Activated gamma-delta T cell (primary cell): Measurements from ENCODE around the gene TMEM127.
"Not testable (repeated sequence)": the region's sequence is repeated elsewhere in the genome, so short reads cannot be mapped to it uniquely, and the experiment has no call there.

ENCODE experiments used
- DNase-seq: peaks from one replicate; lab custom pipeline; 2025; lab: John Stamatoyannopoulos, UW
- total RNA-seq, 2 donors: gene quantifications; one replicate each; lab custom pipeline; 2026; lab: John Stamatoyannopoulos, UW

Gene TMEM127, protein sequence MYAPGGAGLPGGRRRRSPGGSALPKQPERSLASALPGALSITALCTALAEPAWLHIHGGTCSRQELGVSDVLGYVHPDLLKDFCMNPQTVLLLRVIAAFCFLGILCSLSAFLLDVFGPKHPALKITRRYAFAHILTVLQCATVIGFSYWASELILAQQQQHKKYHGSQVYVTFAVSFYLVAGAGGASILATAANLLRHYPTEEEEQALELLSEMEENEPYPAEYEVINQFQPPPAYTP
- 59.8 to 70.7 reads per million in 2 donors for total RNA-seq

DNA sequence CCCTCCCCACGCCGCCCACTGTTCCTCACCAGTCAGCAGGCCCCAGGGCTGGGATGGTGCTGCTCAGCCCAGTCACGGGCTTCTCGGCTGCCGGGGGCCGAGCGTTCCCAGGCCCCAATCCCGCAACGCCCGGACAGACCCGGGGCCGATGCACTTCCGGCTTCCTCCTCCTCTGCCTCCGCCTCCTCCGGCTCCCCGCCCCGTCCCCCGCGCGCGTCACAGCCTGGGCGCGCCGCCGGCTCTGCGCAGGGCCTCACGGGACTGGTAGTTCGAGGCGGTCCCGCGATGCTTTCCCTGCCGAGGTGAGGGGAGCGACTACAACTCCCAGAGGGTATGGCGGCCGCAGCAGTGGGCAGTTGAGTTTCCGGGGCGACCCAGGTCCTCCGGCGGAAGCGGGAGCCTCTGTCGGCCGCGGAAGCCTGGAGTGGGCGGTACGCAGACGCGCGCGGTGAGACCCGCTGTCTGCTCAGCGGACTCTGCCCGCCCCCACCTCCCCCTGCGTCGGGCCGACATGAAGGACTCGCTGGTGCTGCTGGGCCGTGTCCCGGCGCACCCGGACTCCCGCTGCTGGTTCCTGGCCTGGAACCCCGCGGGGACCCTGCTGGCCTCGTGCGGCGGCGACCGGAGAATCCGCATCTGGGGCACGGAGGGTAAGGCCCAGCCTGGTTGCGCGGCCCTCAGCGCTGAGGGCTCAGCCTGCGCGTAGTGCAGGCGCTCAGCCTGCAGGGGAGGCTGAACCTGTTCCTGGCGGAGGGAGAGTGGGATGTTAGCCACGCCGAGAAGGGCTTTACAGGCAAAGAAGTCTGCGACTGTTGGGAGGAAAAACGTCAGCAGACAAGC lies at the start of gene TMEM127, which contains the start of gene CIAO1:
Gene TMEM127 (minus strand): TSS at position 158 of the 840 bp plus-strand sequence. CDS start 616 bp downstream, outside the sequence.
Gene CIAO1 (plus strand): TSS at position 386 of the 840 bp plus-strand sequence. CDS start 126 bp downstream, at position 512.
- peak; percentile 98 for DNase-seq

DNA sequence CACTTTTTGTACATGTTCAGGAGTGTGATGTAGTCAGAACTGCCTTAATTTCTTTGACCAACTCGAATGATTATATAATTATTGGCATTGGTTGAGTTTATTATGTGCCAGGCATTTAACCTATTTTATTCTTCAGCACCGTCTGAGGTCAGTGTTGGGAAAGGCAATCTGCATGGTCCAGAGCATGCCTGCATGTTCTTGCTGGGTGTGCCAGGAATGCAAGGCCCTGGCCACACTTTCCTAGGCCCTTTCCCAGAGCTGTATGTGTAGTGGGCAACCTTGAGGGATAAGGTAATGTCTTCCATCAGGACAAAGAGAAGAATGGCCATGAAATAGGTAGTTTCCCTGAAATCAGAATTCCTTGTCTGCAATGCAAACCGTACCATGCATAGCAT lies 49.2 kb upstream of the TMEM127 start:
- DNase-seq = no peak

DNA sequence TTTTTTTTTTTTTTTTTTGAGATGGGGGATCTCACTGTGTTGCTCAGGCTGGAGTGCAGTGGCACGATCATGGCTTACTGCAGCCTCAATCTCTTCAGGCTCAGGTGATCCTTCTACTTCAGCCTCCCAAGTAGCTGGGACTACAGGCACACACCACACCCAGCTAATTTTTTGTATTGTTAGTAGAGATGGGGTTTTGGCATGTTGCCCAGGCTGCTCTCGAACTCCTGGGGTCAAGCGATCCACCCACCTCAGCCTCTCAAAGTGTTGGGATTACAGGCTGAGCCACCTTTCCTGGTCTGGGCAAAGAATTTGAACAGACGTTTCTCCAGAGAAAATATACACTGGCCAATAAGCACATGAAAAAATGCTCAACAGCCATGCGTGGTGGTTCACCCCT lies 42.5 kb upstream of the TMEM127 start:
- DNase-seq = no peak

DNA sequence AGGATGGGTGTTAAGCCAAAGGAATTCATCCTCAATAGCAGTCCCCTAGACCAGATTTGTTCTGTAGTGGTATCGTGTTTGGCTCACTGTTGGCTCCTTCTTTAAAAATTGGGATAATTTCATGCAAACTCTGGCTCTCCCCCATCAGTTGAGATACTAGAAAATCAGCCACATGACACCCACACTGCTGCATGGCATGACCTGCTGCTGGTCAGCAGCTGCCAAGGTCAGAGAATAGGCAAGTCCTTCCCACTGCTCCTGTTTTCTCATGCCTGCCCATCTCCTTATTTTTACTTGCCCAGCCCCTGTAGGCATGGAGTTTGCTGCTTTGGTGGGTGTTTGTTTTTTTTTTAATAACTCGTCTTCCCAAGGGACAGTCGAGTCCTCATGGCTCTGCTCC lies 40.6 kb upstream of the TMEM127 start:
- no peak for DNase-seq

DNA sequence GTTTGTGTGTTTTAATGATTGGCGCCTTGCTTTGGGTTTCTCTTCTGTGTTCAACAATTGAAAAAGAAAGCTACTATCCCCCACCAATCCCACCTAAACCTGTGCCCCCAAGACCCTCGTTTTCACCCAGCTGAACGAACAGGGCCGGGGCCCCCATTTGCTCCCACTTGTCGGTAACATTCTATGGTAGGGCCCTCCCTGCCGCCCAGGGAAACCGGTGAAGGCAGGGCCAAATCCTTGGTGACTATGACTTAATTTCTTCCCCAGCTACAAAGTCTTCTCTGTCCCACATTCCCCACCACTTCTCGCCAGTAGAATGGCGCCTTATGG lies 40.1 kb upstream of the TMEM127 start:
- no peak for DNase-seq

DNA sequence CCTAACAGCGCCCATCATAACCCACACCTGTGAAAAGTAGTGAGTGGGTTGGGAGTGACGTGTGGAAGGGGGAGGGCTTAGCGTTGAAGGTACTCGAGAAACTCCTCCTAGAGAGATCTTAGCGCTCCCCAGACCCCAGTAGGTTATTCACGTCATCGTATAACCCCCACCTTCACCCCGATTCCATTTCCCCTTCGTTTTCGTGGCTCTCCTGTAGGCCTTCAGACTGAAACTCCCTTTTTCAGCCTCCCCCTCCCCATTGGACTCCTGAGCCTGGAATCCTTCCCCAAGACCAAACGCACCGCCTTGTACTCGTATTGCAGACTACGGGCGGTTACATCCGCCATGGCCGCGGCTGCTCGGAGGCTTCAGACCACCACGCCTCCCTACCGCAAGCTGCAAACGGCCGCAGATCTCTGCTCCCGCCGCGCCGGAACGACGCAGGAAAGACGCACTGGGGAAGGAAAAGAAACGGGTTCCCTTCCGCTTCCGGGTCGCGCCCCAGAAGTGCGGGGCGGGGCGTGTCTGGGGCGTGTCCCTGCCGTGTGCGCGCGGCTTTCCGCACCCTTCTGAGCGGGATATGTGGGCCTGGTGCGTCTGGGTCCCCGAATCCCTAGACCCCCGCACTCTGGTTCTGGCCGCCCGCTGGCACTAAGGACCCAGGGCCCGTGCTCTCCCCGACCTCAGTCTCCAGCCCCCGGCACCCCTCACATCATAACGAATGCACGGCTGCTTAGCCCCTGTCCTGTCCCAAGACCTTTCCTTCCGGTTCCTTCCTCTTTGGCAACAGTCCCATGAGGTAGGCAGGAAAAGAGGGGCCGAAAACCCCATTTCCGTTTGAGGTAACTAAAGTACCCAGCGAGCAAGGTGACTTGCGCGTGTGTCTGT lies 39.5 kb upstream of the TMEM127 start, which contains the start of gene SNRNP200:
Gene SNRNP200 (minus strand): TSS at position 456 of the 888 bp plus-strand sequence. CDS start 109 bp downstream, at position 347.
- peak; percentile 84 for DNase-seq

DNA sequence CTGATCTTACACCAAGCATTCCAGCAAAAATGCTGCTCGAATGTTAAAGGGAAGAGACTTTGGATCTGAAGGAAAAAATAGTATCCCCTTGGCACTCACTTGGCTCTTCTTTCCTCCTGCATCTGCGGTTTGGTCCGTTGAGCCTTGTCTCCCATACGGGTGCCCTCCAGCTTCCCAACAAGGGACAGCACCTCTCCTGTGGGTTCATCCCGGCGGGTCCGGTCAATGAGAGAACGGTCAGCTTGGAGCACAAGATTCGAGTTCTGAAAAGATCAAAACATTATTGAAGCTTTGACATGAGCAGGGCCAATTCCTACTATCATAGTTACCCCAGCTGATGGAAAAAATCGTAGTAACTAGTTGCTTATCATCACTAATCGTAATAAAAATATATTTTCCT lies 38.8 kb upstream of the TMEM127 start:
- DNase-seq = no peak

DNA sequence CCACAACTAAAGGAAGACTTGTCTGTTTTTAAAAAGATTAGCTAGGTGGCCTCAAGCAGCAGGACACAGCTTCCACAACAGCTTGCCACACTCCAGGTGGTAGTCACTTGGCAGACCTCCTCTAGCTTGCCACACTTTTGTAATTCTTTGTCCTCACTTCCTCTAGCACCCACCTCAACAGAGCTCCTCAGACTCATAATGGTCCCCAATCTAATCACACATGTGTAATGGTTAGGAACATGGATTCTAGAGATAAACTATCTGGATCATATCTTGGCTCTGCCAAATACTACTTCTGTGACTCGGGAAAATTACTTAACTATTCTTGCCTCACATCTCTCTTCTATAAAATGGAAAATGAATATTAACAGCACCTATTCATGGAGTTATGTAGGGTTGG lies 36.1 kb upstream of the TMEM127 start:
- no peak for DNase-seq

DNA sequence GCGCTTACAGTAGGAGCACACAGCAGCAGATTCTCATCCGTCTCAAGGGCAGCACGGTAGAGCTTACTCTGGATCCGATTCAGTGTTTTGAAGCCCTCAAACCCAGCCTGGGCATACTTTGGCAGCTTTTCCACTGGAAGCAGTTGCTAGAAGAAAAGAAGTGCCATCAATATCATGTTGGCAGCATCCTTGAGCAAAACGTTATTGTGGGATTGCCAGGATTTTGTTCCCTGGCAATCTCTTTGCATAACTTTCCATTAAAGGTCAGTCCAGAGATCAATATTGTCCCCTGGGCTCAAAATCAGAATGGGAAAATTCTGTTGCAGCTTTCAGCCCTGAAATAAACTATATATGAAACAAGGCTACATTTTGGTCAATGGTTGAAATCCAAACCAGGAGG lies 31.1 kb upstream of the TMEM127 start:
- DNase-seq = no peak

DNA sequence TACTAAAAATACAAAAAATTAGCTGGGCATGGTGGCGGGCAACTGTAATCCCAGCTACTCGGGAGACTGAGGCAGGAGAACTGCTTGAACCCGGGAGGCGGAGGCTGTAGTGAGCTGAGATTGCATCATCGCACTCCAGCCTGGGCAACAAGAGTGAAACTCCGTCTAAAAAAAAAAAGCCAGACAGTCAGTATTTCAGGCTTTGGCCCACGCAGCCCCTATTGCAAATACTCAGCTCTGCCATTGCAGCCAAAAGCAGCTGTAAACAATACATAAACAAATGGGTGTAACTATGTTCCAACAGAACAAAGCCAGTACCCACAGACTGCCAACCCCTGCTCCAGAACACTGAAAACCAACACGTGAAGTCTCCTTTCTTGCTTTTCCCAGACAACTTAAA lies 28.5 kb upstream of the TMEM127 start:
- not testable (repeated sequence) for DNase-seq

DNA sequence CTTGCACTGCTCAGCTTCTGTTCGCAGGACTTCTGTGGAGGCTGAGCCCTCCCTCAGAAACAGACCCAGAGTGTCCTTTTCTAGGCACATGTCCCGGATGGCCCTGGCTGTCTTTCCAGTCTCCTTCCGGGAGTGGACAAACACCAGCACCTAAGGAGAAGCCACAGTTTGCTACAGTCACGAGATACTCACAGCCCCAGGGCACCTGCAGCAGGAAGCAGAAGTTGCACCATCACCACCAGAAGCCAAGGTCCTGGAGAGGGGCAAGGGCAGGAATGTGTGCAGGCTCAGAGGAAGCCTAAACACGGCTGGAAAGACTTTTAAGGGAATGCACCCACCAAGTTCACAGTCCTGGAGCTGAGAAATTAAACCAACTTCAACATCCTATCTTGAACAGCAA lies 26.0 kb upstream of the TMEM127 start:
- no peak for DNase-seq

DNA sequence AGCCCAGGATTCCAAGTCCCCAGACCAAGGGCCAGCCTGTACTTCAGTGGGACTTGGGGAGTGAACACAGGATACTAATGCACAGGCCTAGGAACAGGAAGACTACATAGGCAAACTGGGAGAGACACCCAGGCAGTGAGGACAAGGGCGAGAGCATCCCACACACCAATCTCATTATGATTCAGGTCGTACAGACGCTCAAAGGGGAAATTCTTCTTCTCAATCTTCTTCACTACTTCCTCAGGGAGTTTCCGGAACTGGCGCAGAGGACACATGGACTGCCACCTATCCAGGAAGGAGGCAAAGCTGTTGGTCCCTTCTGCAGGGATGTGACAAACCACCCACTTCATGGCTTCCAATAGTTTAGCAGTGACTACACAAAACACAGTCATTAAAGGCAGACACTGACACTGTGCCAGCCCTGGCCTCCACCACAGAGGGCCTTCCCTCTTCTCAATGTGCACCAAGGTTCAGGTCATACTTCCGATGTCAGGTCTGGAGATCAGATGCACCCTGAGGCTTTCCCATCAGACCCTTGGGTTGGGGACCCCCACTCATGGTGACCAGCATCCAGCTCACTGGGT lies 21.6 kb upstream of the TMEM127 start:
- DNase-seq = no peak

DNA sequence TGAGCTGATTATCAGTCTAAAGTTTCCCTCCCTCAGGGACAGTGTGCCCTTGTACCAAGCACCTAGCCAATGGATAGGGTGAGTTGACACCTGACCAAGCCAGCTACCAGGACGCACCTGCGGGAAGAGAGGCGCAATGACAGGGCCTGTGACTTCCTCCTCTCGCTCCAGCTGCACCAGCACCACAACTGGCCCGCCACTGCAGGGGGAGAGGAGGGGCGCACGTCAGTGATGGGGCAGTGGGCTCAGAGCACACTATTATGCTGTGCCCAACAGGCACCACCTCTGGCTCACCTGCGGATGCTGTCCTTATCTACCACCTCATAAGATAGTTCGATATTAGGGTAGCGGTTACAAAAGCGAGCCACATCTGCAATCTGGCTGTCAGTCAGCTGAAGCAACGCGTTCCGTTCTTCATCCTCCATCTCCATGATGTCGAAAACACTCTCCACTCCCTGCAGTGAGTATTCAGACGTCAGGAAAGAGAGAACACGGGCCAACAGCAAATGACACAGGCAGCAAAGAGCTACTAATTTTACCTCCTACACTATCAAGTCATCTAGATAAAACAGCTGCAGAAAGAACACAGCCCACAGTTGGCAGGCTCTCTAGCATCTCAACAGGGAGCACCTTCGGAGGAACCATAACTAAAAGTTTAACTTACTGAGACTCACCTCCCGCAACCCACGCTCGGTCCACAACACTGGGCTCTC lies 11.1 kb upstream of the TMEM127 start:
- DNase-seq = no peak

DNA sequence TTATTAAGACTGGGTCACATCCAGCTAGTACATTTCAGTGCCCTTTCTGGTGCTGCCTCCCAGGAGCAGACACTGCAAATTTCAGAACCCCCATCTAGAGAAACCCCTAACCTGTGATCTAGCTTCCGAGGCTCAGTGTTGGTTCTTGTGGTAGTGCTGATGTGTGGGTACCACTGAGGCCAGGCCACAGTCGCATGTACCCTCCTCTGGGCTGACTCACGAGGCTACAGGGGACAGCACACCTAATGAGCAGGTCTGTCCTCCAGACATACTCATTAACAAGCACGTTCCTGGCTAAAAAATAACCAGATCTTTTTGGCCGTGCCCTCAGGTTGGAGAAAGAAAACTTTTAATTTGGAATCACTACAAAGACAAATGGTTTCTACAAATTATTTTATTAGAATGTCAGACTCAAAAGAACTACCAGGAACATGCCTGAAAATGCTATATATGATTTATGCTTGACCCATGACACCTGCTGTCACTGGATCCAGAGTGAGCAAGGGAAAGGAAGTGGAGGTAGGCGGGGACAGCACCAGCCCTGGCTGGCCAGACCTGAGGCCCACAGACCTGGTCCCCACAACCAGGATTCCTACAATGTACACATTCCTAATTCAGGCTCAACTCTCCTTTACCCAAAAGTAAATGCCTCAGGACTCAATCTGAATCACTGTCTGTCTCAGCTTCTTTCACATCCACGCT lies 8.7 kb upstream of the TMEM127 start:
- no peak for DNase-seq

DNA sequence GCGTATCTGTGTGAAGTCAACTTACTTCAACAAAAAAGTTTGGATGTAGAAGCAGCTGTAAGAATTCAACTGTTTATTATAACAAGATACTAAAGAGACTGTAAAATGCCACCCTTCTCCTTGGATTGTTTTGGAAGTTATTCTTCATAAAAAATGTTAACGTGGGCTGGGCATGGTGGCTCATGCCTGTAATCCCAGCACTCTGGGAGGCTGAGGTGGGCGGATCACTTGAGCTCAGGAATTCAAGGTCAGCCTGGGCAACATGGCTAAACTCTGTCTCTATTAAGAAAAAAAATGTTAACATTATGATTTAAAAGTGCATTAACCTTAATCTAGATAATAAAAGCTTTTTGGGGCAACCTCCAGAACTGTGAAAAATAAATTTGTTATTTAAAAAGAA lies 8.0 kb upstream of the TMEM127 start:
- no peak for DNase-seq

DNA sequence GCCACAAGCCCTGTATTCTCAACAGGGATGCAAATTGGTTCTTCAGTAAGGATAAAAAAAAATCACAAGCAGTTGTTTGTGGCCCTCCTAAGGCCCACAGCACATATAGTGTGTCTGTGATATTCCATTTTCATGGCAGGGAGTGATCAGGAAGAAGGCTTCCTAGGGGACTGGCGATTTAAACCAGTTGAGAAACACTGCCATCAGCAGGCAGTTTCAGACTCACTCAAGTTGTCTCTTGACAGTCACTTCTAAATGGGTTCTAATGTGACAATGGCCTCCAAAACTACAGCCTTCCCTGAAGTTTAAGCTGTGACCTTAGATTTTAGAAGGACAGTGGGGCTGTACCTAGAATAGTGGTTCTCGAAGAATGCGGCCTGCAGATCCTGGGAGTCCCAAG lies 6.2 kb upstream of the TMEM127 start:
- DNase-seq = no peak

DNA sequence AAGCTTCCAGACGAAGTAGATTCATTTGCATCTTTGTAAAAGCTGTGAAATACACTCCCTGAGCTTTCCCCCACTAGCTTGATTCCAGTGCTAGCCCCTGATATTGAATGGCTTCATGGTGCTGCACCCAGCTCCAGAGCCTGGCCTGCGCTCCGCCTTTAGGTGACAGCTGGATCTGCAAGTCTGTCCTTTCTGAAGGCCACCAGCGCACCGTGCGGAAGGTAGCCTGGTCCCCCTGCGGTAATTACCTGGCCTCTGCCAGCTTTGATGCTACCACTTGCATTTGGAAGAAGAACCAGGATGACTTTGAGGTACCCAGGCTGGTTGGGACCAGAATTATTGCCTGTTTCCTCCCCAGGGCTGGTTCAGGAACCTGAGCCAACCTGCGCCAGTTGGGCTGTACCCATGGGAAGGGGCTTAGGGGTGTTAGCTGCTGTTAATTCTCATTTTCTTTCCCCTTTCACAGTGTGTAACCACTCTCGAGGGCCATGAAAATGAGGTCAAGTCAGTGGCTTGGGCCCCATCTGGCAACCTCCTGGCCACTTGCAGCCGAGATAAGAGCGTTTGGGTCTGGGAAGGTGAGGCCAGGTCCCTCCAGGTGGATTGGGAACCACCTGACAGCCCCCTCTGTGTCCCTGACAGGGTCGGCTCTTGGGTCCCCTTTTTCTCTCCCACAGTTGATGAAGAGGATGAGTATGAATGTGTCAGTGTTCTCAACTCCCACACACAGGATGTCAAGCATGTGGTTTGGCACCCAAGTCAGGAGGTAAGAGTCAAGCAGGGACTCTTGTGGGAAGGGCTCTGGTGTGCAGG lies 1.6 kb upstream of the TMEM127 start:
- DNase-seq = peak; percentile 13

DNA sequence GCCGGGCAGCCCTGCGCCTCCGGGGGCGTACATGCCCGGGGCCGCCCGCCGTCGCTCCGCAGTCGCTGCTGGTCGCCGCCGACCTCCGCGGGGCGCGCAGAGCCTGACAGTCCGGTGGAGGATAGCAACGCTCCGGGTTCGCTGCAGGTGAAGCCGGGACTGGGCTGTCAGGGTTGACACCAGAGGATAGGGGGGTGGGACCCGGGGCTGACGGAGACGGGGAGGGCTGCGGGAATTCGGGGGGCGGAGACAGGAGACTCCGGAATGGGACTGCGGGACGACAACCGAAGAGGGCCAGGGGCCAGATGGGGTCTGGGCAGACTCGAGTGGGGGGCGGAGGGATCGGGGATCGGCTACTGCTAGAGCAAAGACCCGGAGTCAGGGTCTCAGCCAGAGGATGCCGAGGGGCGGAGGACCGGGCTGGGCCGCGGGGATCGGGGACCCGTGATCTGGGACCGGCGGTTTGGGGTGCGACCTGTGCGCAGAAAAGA lies 403 bp downstream of the TMEM127 start:
- DNase-seq = no peak

DNA sequence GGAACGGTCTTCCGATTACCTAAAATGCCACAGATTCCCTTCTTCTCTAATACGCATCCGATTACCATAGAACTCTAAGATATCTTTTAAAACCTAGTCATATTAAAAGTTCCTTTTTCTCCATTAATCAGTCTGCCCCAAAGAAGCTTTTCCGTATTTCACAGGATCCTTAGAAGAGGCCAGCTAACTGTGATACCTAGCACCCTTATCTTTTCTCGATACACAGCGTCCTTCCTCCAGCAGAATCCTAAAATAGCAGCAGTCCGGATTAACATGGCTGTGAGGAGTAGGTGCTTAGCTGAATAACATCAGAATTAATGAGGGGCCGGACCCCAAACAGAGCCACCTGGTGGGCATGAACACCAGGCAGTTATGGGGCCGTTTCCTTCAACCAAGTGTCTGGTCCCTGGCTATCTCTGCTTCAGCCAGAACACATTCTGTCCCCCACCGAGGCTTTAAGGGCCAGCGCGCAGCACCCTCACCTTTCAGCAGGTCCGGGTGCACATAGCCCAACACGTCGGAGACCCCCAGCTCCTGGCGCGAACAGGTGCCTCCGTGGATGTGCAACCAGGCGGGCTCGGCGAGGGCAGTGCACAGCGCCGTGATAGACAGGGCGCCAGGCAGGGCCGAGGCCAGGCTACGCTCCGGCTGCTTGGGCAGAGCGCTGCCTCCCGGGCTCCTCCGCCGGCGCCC lies 995 bp downstream of the TMEM127 start:
- no peak for DNase-seq
